Stimulated activated CD4-positive, alpha-beta T cell treated with anti-CD3 and anti-CD28 coated beads, Interleukin-4, amount 100 ng/mL, for 24 hours (primary cell): ENCODE measurements around the gene DYNC2I2.

Source experiments
- DNase-seq: peaks from one replicate; pipeline ENCODE4 v3.0.0-alpha.2; 2020

The DYNC2I2 gene

GRCh38 chr9:128635266-128636023 lies 21.2 kb downstream of the DYNC2I2 start:
- no peak for DNase-seq

- DNase-seq, result no peak
Measured at GRCh38 chr9:128634651-128635262, 21.9 kb downstream of the DYNC2I2 start.

- DNase-seq, result no peak
Measured at GRCh38 chr9:128634111-128634510, 22.5 kb downstream of the DYNC2I2 start.

- no peak for DNase-seq
Measured at GRCh38 chr9:128633601-128634000, 23.0 kb downstream of the DYNC2I2 start.

GRCh38 chr9:128633057-128633456 lies 23.6 kb downstream of the DYNC2I2 start:
- no peak for DNase-seq

GRCh38 chr9:128632486-128632885 lies 24.2 kb downstream of the DYNC2I2 start:
- no peak for DNase-seq

GRCh38 chr9:128632066-128632465 lies 24.6 kb downstream of the DYNC2I2 start:
- no peak for DNase-seq

GRCh38 chr9:128631636-128632035 lies 25.0 kb downstream of the DYNC2I2 start:
- no peak for DNase-seq

GRCh38 chr9:128629852-128630545 lies 26.6 kb downstream of the DYNC2I2 start:
- DNase-seq, result no peak

GRCh38 chr9:128629136-128629535 lies 27.5 kb downstream of the DYNC2I2 start:
- DNase-seq, result no peak

GRCh38 chr9:128628471-128629048 lies 28.1 kb downstream of the DYNC2I2 start:
- no peak for DNase-seq

GRCh38 chr9:128627906-128628305 lies 28.7 kb downstream of the DYNC2I2 start:
- DNase-seq, result no peak

- no peak for DNase-seq
Measured at GRCh38 chr9:128627127-128627715, 29.4 kb downstream of the DYNC2I2 start.

- no peak for DNase-seq
Measured at GRCh38 chr9:128626181-128626580, 30.5 kb downstream of the DYNC2I2 start.

- DNase-seq, result no peak
Measured at GRCh38 chr9:128625391-128626146, 31.1 kb downstream of the DYNC2I2 start.

GRCh38 chr9:128624566-128624965 lies 32.1 kb downstream of the DYNC2I2 start:
- DNase-seq, result no peak

GRCh38 chr9:128621730-128622455 lies 34.8 kb downstream of the DYNC2I2 start:
- no peak for DNase-seq

GRCh38 chr9:128619779-128620178 lies 36.9 kb downstream of the DYNC2I2 start:
- DNase-seq, result no peak

GRCh38 chr9:128619127-128619526 lies 37.5 kb downstream of the DYNC2I2 start:
- DNase-seq, result no peak

GRCh38 chr9:128617943-128618342 lies 38.7 kb downstream of the DYNC2I2 start:
- no peak for DNase-seq

- no peak for DNase-seq
Measured at GRCh38 chr9:128615571-128615970, 41.1 kb downstream of the DYNC2I2 start.

- DNase-seq, result no peak
Measured at GRCh38 chr9:128614728-128615127, 41.9 kb downstream of the DYNC2I2 start.
